Activated naive CD4-positive, alpha-beta T cell treated with anti-CD3 and anti-CD28 coated beads, Interleukin-2, amount 50 U/mL, for 16 hours (primary cell): ENCODE results near the gene SPARCL1.
"Not testable (repeated sequence)": the region's sequence is repeated elsewhere in the genome, so short reads cannot be mapped to it uniquely, and the experiment has no call there.

ENCODE experiments used
- DNase-seq: peaks from one replicate; pipeline ENCODE4 v3.0.0-alpha.2; 2020

Gene SPARCL1

GRCh38 chr4:87433342-87433741 lies 95.8 kb downstream of the SPARCL1 start:
- DNase-seq, result no peak

- no peak for DNase-seq
Observed at GRCh38 chr4:87430038-87430437, 99.1 kb downstream of the SPARCL1 start.

GRCh38 chr4:87428979-87429378 lies 100.2 kb downstream of the SPARCL1 start:
- no peak for DNase-seq

DNA sequence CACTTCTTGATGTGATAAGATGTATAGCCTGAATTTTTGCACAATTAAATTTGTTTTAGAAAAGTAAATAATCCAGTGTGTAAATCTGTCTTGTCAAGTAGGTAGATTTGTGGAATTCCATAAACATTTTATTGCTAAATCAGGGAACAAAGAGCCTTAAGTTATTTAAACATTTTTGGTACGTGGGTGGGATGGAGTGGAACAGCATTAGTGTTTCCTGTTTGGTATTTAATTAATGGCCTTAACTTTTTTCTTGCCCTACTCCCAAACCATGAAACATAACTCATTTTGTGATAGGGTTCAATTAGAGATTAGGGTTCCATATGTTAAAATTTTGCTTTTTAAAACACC lies 101.7 kb downstream of the SPARCL1 start:
- no peak for DNase-seq

DNA sequence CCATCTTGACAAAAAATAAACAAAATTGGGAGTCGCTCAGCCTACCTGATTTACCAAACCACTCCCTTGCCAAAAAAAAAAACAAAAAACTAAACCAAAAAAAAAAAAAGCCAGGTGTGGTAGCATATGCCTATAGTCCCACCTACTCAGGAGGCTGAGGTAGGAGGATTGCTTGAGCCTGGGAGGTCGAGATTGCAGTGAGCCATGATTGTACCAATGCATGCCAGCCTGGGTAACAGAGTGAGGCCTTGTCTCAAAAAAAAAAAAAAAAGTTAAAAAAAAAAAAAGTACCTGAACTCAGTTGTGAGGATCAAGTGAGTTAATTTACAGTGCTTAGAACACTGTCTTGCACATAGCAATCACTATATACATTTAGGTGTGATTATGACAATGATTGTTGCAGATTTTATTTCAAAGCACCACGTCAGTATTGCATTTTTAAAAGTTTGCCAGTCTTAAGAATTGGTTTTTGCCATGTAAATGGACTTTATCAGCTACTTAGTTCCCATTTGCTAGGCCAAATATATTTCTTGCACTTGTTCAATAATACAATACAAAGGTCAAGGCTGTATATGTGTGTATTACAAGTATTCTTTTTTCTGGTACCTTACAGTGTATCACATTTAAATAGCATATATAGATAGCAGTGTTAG lies 102.2 kb downstream of the SPARCL1 start:
- DNase-seq, result no peak

GRCh38 chr4:87425711-87426110 lies 103.5 kb downstream of the SPARCL1 start:
- no peak for DNase-seq

DNA sequence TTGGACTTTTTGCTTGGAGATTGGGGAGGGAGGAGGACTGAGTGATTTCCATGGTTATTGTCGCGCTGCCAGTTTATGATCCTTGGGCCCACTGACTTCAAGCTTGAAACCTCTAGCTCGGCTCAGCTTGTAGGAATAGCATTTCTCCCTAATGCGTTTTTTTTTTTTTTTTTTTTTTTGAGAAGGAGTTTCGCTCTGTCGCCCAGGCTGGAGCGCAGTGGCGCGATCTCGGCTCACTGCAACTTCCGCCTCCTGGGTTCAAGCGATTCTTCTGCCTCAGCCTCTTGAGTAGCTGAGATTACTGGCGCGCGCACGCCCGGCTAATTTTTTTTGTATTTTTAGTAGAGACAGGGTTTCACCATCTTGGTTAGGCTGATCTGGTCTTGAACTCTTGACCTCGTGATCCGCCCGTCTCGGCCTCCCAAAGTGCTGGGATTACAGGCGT lies 105.1 kb downstream of the SPARCL1 start:
- not testable (repeated sequence) for DNase-seq
